PC-3 (cell line): ENCODE measurements around the gene FAM237A. TPM values are rescaled to one million over a fixed set of nuclear protein-coding genes. Genes with fewer than 3 reads are reported as not detected.
A peak's percentile ranks its signal among the peaks of the same experiment; 100 is the strongest.

Experiments
- ATAC-seq: fragments of 200-7000 bp; cut with Tn5 transposase; 2 replicates; pipeline ENCODE4 v1.9.1; 2020; ENCODE audit warnings: mild to moderate bottlenecking, moderate library complexity
- BruUV-seq: library from RNA; stranded (reverse); fragments of 400-500 nt; replicated peaks from 2 replicates; lab custom pipeline; 2021; lab: Mats Ljungman, UMichigan
- CTCF ChIA-PET: fragments of 300-600 bp; sonication (Branson Sonifier 250); formaldehyde crosslinking; loops from one replicate; lab custom pipeline; 2022; ENCODE audit warnings: antibody characterized with exemption; lab: Charles Lee
- POLR2A ChIA-PET: fragments of 300-600 bp; sonication (Branson Sonifier 250); formaldehyde crosslinking; loops from one replicate; lab custom pipeline; 2022; ENCODE audit warnings: antibody characterized with exemption; ENCODE audit not compliant: unreplicated experiment; lab: Charles Lee
- DNase-seq: peaks from one replicate; pipeline ENCODE4 v3.0.0-alpha.2; 2015
- H2AFZ ChIP-seq: fragments of 300-600 bp; sonication (generic); 2 replicates; pipeline ENCODE4 v1.6.0; 2016; ENCODE audit warnings: antibody characterized with exemption, low read length
- H3F3A ChIP-seq: fragments of 300-600 bp; sonication (generic); one replicate; pipeline ENCODE4 v1.6.0; 2017; ENCODE audit warnings: antibody characterized with exemption, low read length, control low read depth, mild to moderate bottlenecking; ENCODE audit not compliant: unreplicated experiment
- H3K27ac ChIP-seq: fragments of 300-600 bp; sonication (generic); 2 replicates; pipeline ENCODE4 v1.5.1; 2016; ENCODE audit warnings: mild to moderate bottlenecking, low read length
- H3K27me3 ChIP-seq: fragments of 300-600 bp; sonication (generic); 2 replicates; pipeline ENCODE4 v1.6.1; 2016; ENCODE audit warnings: low read length, mixed read lengths
- H3K36me3 ChIP-seq: fragments of 300-600 bp; sonication (generic); 2 replicates; pipeline ENCODE4 v1.6.1; 2016; ENCODE audit warnings: low read depth, mixed run types, low read length, mixed read lengths
- H3K4me1 ChIP-seq: fragments of 300-600 bp; sonication (generic); 2 replicates; pipeline ENCODE4 v1.5.1; 2016; ENCODE audit warnings: low read length; ENCODE audit not compliant: insufficient read depth
- H3K4me2 ChIP-seq: fragments of 300-600 bp; sonication (generic); 2 replicates; pipeline ENCODE4 v1.6.0; 2016; ENCODE audit warnings: low read length
- H3K4me3 ChIP-seq: fragments of 300-600 bp; sonication (generic); 2 replicates; pipeline ENCODE4 v1.5.1; 2016; ENCODE audit warnings: mild to moderate bottlenecking, low read length, mixed read lengths
- H3K79me2 ChIP-seq: fragments of 300-600 bp; sonication (generic); 2 replicates; pipeline ENCODE4 v1.6.1; 2017; ENCODE audit warnings: low read length, mixed read lengths
- H3K9ac ChIP-seq: fragments of 300-600 bp; sonication (generic); 2 replicates; pipeline ENCODE4 v1.6.0; 2016; ENCODE audit warnings: mild to moderate bottlenecking, low read length
- H3K9me2 ChIP-seq: fragments of 300-600 bp; sonication (generic); replicated peaks from 2 replicates; pipeline ENCODE4 v1.6.1; 2016; ENCODE audit warnings: mixed run types, low read length, mixed read lengths
- H3K9me3 ChIP-seq: fragments of 300-600 bp; sonication (generic); 2 replicates; pipeline ENCODE4 v1.6.1; 2016; ENCODE audit warnings: low read length, mixed read lengths
- H4K20me1 ChIP-seq: fragments of 300-600 bp; sonication (generic); 2 replicates; pipeline ENCODE4 v1.6.1; 2016; ENCODE audit warnings: low read length, mixed read lengths
- EZH2 ChIP-seq: fragments of 300-600 bp; sonication (generic); IDR thresholded peaks from one replicate; pipeline ENCODE4 v1.6.1; 2017; ENCODE audit warnings: antibody characterized with exemption, mild to moderate bottlenecking, low read length; ENCODE audit not compliant: unreplicated experiment
- EZH2phosphoT487 ChIP-seq: fragments of 300-600 bp; sonication (generic); IDR thresholded peaks from 2 replicates; pipeline ENCODE4 v1.6.1; 2018; ENCODE audit warnings: mild to moderate bottlenecking, antibody characterized with exemption, low read length, borderline replicate concordance
- intact Hi-C: fragments of 100-400 bp; cut with micrococcal nuclease; formaldehyde crosslinking; loops from 2 replicates; pipeline ENCODE4 v1.9.0; 2023
- total RNA-seq: library from RNA; depleted of rRNA; stranded (reverse); fragments of >200 nt; gene quantifications from 2 replicates; pipeline ENCODE4 v1.2.3, GENCODE V29; 2014
- TF ChIP-seq, protein P1 (sequence below): fragments of 300-600 bp; sonication (generic); conservative IDR thresholded peaks from 2 replicates; pipeline ENCODE4 v1.5.1; 2017; ENCODE audit warnings: antibody characterized with exemption, low read depth, mild to moderate bottlenecking, low read length

The FAM237A gene
- total RNA-seq, 1 experiment from 2014 or later = not detected

GRCh38 chr2:206657087-206657486 is 14.8 kb downstream of the FAM237A start:
- ChIA-PET CTCF (no interaction called here), POLR2A (no interaction called here)
- no peak overlapping the region for H3K4me2 ChIP-seq
- no peaks in the 10 kb centered on the region for H3K4me1 ChIP-seq
- TF ChIP-seq, protein P1, sequence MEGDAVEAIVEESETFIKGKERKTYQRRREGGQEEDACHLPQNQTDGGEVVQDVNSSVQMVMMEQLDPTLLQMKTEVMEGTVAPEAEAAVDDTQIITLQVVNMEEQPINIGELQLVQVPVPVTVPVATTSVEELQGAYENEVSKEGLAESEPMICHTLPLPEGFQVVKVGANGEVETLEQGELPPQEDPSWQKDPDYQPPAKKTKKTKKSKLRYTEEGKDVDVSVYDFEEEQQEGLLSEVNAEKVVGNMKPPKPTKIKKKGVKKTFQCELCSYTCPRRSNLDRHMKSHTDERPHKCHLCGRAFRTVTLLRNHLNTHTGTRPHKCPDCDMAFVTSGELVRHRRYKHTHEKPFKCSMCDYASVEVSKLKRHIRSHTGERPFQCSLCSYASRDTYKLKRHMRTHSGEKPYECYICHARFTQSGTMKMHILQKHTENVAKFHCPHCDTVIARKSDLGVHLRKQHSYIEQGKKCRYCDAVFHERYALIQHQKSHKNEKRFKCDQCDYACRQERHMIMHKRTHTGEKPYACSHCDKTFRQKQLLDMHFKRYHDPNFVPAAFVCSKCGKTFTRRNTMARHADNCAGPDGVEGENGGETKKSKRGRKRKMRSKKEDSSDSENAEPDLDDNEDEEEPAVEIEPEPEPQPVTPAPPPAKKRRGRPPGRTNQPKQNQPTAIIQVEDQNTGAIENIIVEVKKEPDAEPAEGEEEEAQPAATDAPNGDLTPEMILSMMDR = no peak
- no peak for TF ChIP-seq EZH2
- no peak for TF ChIP-seq EZH2phosphoT487
- no peaks in the 10 kb centered on the region for H3K9me2 ChIP-seq
- peak; percentile 53 for DNase-seq
- H3K79me2 ChIP-seq = no peaks in the 10 kb centered on the region
- no peak overlapping the region for H3K4me3 ChIP-seq
- ATAC-seq = no peak
- H3K27me3 ChIP-seq = peaks cover 2% of the 10 kb centered on the region; the same call in 1 of the 2 replicates
- H3K9me3 ChIP-seq = no peaks in the 10 kb centered on the region
- intact Hi-C loops = no loop called here
- H3K27ac ChIP-seq = no peak overlapping the region
- H4K20me1 ChIP-seq = no peaks in the 10 kb centered on the region
- no peaks in the 10 kb centered on the region for H3K36me3 ChIP-seq
- BruUV-seq = no TSS peak
- no peak overlapping the region for H2AFZ ChIP-seq
- H3F3A ChIP-seq = no peaks in the 10 kb centered on the region
- H3K9ac ChIP-seq = no peak overlapping the region

DNA sequence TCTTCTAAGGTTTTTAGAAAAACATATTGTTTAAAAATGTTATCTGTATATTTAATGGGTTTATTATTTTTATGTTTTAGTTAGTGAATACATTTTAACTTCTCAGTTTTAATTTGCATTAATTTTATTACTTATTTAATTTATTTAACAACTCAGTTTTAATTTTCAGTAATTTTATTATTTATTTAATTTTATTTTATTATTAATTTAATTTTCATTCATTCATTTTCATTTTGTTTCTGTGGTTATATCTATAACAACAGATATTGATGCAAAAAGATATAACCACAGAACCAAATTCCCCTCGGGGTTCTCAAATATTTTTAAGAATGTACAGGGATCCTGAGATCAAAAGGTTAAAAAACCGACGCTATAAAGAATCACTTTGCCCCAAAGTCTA is 23.0 kb downstream of the FAM237A start:
- DNase-seq (no peak), ATAC-seq (no peak)
- Histone ChIP-seq H3K4me3 (no peak overlapping the region), H3K9me3 (no peaks in the 10 kb centered on the region), H3K4me2 (no peak overlapping the region), H2AFZ (no peak overlapping the region), H3F3A (no peaks in the 10 kb centered on the region), H3K4me1 (no peaks in the 10 kb centered on the region), H3K9ac (no peak overlapping the region), H3K27me3 (peaks cover 28% of the 10 kb centered on the region), H3K36me3 (no peaks in the 10 kb centered on the region), H3K79me2 (no peaks in the 10 kb centered on the region), H4K20me1 (no peaks in the 10 kb centered on the region), H3K27ac (no peak overlapping the region), H3K9me2 (no peaks in the 10 kb centered on the region)
- intact Hi-C loops = no loop called here
- TF ChIP-seq EZH2phosphoT487 (no peak), EZH2 (no peak)
- TF ChIP-seq, protein P1 = no peak
- BruUV-seq = no TSS peak
- ChIA-PET POLR2A (no interaction called here), CTCF (no interaction called here)

GRCh38 chr2:206670531-206671319 is 28.4 kb downstream of the FAM237A start:
- DNase-seq (no peak), ATAC-seq (no peak)
- Histone ChIP-seq H3K9ac (no peak overlapping the region), H3K27ac (no peak overlapping the region), H3K79me2 (no peaks in the 10 kb centered on the region), H3K9me2 (no peaks in the 10 kb centered on the region), H3K4me1 (no peaks in the 10 kb centered on the region), H2AFZ (no peak overlapping the region), H3F3A (no peaks in the 10 kb centered on the region), H3K9me3 (no peaks in the 10 kb centered on the region), H3K4me2 (peak overlapping the region; percentile 6), H3K4me3 (no peak overlapping the region), H3K27me3 (peaks cover 6% of the 10 kb centered on the region; the same call in 1 of the 2 replicates), H4K20me1 (no peaks in the 10 kb centered on the region), H3K36me3 (no peaks in the 10 kb centered on the region)
- TF ChIP-seq EZH2 = no peak
- TF ChIP-seq, protein P1 = no peak
- TF ChIP-seq EZH2phosphoT487 = no peak
- intact Hi-C loops = no loop called here
- CTCF ChIA-PET = no interaction called here
- BruUV-seq = no TSS peak
- POLR2A ChIA-PET = no interaction called here
